Omental fat pad (tissue), 4 donors: Measurements from ENCODE around the gene BCAT1. TPM values are rescaled to one million over a fixed set of nuclear protein-coding genes. Genes with fewer than 3 reads are reported as not detected.
"Not testable (repeated sequence)": the region's sequence is repeated elsewhere in the genome, so short reads cannot be mapped to it uniquely, and the experiment has no call there.

Experiments used
- ATAC-seq: fragments of 150-250 bp; one replicate; pipeline ENCODE4 v1.9.1; 2016; ENCODE audit warnings: mild to moderate bottlenecking, moderate library complexity; ENCODE audit not compliant: low FRiP score
- DNase-seq: peaks from one replicate; pipeline ENCODE4 v3.0.0-alpha.2; 2019; ENCODE audit warnings: low spot score
- CTCF ChIP-seq, 3 donors: fragments of 450-650 bp; IDR thresholded peaks; one replicate each; pipeline ENCODE4 v1.5.1; 2016 to 2017; ENCODE audit warnings: antibody characterized with exemption in 3 of 3, mild to moderate bottlenecking in 3 of 3, moderate library complexity in 2 of 3
- total RNA-seq, 4 donors: library from RNA; depleted of rRNA; stranded (reverse); fragments of >200 nt; gene quantifications; one replicate each; pipeline ENCODE4 v1.1.0, GENCODE V29; 2016

BCAT1 gene
- total RNA-seq, 4 donors from 2014 or later, result 33.7 to 53.4 (median 44.4) TPM

DNA sequence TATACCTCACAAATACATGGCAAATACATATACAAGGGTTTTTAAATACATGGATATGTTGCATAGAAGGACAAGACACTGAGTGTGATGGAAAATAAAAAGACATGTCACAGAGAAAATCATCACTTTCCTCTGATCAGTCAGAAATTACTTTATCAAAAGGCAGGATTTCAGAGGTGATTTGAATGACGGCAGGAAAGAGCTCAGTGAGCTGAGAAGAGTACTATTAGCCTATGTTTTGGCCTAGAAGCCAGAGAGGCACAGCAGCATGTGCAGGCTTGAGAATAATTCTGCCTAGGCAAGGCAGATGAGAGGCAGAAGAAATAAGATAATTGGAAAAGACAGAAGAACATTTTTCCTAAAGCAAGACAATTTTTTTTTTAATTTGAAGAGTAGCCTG lies 94.9 kb downstream of the BCAT1 start:
- no peak for ATAC-seq
- no peak for DNase-seq
- TF ChIP-seq CTCF (IDR thresholded peaks at IDR 0.05), result no peak

DNA sequence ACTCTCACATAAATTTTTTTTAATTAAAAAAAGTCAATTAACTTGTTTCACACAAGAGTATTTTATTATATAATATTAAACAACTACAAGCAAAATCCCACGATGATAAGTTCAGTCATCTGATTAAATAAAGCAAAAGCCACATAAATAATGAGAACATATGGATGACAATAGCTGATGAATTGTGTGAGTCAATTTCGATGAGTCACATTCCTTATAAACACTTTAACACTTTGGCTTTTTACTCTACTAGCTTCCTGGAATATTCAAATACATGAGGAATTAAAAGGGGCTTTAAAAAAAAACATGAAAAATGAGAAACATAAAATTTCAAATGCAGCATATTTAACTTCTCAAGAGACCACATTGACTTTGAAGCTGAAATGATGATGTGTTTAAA lies 95.3 kb downstream of the BCAT1 start:
- ATAC-seq, result no peak
- no peak for DNase-seq

DNA sequence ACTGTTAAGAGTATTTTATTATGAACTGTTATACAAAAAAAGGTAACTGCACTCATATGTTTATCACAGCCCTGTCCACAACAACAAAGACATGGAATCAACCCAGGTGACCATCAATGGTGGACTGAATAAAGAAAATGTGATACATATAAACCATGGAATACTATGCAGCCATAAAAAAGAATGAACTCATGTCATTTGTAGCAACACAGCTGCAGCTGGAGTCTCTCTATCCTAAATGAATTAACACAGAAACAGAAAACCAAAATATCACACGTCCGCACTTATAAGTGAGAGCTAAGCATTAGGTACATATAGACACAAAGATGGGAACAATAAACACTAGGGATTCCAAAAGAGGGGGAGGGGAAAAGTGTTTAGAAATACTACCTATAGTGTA lies 95.8 kb downstream of the BCAT1 start:
- ATAC-seq (no peak), DNase-seq (no peak)
- TF ChIP-seq CTCF (IDR thresholded peaks at IDR 0.05), result no peak

More for the DNA sequence above, 95.3 kb downstream of the BCAT1 start:
- TF ChIP-seq CTCF (IDR thresholded peaks at IDR 0.05), result no peak

GRCh38 chr12:24852420-24852819 lies 96.5 kb downstream of the BCAT1 start:
- DNase-seq, result no peak
- no peak for ATAC-seq
- no peak for TF ChIP-seq CTCF (IDR thresholded peaks at IDR 0.05)

DNA sequence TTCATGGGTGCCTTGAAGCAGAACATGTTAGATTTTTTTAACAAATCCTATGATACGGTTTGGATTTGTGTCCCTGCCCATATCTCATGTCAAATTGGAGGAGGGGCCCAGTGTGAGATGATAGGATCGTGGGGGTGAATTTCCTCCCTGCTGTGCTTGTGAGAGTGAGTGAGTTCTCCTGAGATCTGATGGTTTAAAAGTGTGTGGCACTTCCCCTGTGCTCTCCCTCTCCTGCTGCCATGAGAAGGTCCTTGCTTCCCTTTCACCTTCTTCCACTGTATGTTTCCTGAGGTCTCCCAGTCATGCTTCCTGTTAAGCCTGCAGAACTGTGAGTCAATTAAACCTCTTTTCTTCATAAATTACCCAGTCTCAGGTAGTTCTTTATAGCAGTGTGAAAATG lies 97.0 kb downstream of the BCAT1 start:
- not testable (repeated sequence) for ATAC-seq

DNA sequence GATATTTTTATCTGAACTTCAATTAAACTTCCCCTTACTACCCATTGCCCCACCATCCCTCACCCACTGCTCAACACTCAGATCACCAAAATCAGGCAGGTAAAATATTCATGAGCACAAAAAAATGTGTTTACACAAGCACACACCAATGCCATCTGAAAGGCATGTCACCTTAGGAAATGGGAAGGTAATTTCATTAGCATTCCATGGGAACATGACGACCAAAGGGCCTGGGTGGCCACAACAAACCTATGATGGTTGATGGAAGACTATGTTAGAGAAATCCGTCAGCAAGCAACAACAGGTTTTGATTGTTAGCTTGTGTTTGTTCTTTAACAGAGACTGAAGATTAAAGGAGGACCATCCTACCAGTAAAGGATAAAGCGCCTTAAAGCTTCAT lies 97.6 kb downstream of the BCAT1 start:
- no peak for TF ChIP-seq CTCF (IDR thresholded peaks at IDR 0.05)
- ATAC-seq, result no peak
- DNase-seq, result no peak

More for the DNA sequence above, 97.0 kb downstream of the BCAT1 start:
- DNase-seq, result not testable (repeated sequence)

GRCh38 chr12:24850496-24850895 lies 98.4 kb downstream of the BCAT1 start:
- DNase-seq, result no peak
- no peak for ATAC-seq
- no peak for TF ChIP-seq CTCF (IDR thresholded peaks at IDR 0.05)

DNA sequence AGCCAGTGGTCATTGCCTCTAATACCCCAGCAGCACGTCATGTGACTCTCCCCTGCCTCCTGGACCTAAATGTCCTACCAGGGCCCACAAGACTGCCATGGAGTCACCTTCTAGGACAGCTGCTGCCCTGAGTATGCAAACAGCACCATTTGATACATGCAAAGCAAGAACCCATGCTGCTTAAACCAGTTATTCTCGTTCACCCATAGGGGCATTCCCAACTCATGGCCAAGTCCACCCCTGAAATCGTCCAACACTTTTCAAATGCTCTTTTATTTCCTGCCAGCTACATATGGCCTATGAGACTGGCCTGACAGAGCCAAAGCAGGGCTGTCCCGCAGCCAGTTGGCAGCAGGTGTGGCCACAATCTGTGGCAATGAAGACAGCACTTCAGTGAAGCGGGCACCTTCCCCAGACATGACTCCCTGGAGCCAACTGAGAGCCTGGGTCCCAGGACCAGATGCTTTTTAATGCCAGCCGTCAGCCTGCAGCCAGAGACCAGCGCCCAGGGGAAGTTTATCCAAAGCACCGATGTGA lies 99.9 kb downstream of the BCAT1 start:
- DNase-seq (no peak), ATAC-seq (no peak)
- no peak for TF ChIP-seq CTCF (IDR thresholded peaks at IDR 0.05)
